HCT116 (cell line): ENCODE results near the gene OR51D1. TPM values are rescaled to one million over a fixed set of nuclear protein-coding genes. Genes with fewer than 3 reads are reported as not detected.

Source experiments
- ATAC-seq: fragments of 200-7000 bp; cut with Tn5 transposase; 2 replicates; pipeline ENCODE4 v1.9.1; 2020; ENCODE audit warnings: mild to moderate bottlenecking, moderate library complexity
- BruUV-seq: library from RNA; stranded (reverse); fragments of 400-500 nt; replicated peaks from 2 replicates; lab custom pipeline; 2021; lab: Mats Ljungman, UMichigan
- CTCF ChIA-PET: fragments of 300-600 bp; sonication (Branson Sonifier 250); formaldehyde crosslinking; loops from one replicate; lab custom pipeline; 2021; ENCODE audit warnings: antibody characterized with exemption; lab: Charles Lee
- POLR2A ChIA-PET: fragments of 300-600, 350-600 bp; sonication (Branson Sonifier 250); formaldehyde crosslinking; loops from one replicate; lab custom pipeline; 2021; ENCODE audit warnings: antibody characterized with exemption; lab: Charles Lee
- RAD21 ChIA-PET, 2 experiments: fragments of 300-600 bp; sonication (Branson Sonifier 250); formaldehyde crosslinking; loops; one replicate each; lab custom pipeline; 2023; ENCODE audit warnings: low total read pairs in 2 of 2; ENCODE audit not compliant: uncharacterized antibody in 2 of 2, unreplicated experiment in 2 of 2, low non-redundant PET in 1 of 2; lab: Charles Lee
- DNase-seq: peaks from one replicate; pipeline ENCODE4 v3.0.0-alpha.2; 2010; ENCODE audit warnings: low read depth, low spot score
- H2AFZ ChIP-seq: fragments of 200-600 bp; shearing (Covaris generic), sonication (generic); 2 replicates; pipeline ENCODE4 v1.6.1; 2017; ENCODE audit warnings: low read depth, mixed run types, mixed read lengths, antibody characterized with exemption, low read length; ENCODE audit not compliant: poor library complexity, severe bottlenecking
- H3K27ac ChIP-seq: 2 replicates; pipeline ENCODE4 v1.5.1; 2012; ENCODE audit warnings: low read depth, low read length
- H3K27me3 ChIP-seq: fragments of 200-600 bp; sonication (generic); 2 replicates; pipeline ENCODE4 v1.6.1; 2016; ENCODE audit warnings: mixed run types, low read length, mixed read lengths; ENCODE audit not compliant: insufficient read depth
- H3K36me3 ChIP-seq, 2 experiments: fragments of 200-500 bp in 1 of 2; fragments of 200-600 bp in 1 of 2; sonication (Bioruptor generic) in 1 of 2; sonication (generic) in 1 of 2; 2 replicates each; pipeline versions ENCODE4 v1.5.1 to v1.6.1; 2014 to 2016; ENCODE audit warnings: low read length in 2 of 2, inconsistent platforms in 1 of 2, mixed read lengths in 1 of 2, mixed run types in 1 of 2; ENCODE audit not compliant: insufficient read depth in 2 of 2, control insufficient read depth in 1 of 2
- H3K4me1 ChIP-seq, 2 experiments: fragments of 200-600 bp in 1 of 2; sonication (generic) in 1 of 2; 2 replicates each; pipeline versions ENCODE4 v1.5.1 to v1.6.1; 2012 to 2017; ENCODE audit warnings: low read length in 2 of 2, inconsistent platforms in 1 of 2, mild to moderate bottlenecking in 1 of 2, mixed read lengths in 1 of 2, mixed run types in 1 of 2, moderate library complexity in 1 of 2; ENCODE audit not compliant: insufficient read depth in 2 of 2, control insufficient read depth in 1 of 2
- H3K4me2 ChIP-seq: fragments of 200-600 bp; sonication (generic); 2 replicates; pipeline ENCODE4 v1.6.1; 2017; ENCODE audit warnings: mixed run types, low read length, mixed read lengths
- H3K4me3 ChIP-seq, 2 experiments: fragments of 200-600 bp in 1 of 2; sonication (generic) in 1 of 2; replicated peaks in 1 of 2; 2 replicates each; pipeline ENCODE4 v1.5.1; 2011 to 2016; ENCODE audit warnings: low read length in 2 of 2, control low read depth in 1 of 2, low read depth in 1 of 2, mild to moderate bottlenecking in 1 of 2, mixed read lengths in 1 of 2, mixed run types in 1 of 2
- H3K79me2 ChIP-seq: fragments of 200-600 bp; sonication (generic); 2 replicates; pipeline ENCODE4 v1.6.1; 2017; ENCODE audit warnings: mild to moderate bottlenecking, mixed run types, low read length, moderate library complexity, mixed read lengths; ENCODE audit not compliant: insufficient read depth
- H3K9ac ChIP-seq: fragments of 200-600 bp; sonication (generic); 2 replicates; pipeline ENCODE4 v1.6.1; 2016; ENCODE audit warnings: low read length, mixed read lengths
- H3K9me2 ChIP-seq: fragments of 200-600 bp; sonication (generic), shearing (Covaris generic); 2 replicates; pipeline ENCODE4 v1.6.1; 2017; ENCODE audit warnings: mixed run types, mild to moderate bottlenecking, moderate library complexity; ENCODE audit not compliant: insufficient read depth
- H3K9me3 ChIP-seq, 2 experiments: fragments of 200-500 bp in 1 of 2; fragments of 200-600 bp in 1 of 2; sonication (Bioruptor generic) in 1 of 2; sonication (generic) in 1 of 2; 2 replicates each; pipeline ENCODE4 v1.6.1; 2014 to 2017; ENCODE audit warnings: low read length in 2 of 2, mixed read lengths in 2 of 2, inconsistent platforms in 1 of 2, low read depth in 1 of 2, mild to moderate bottlenecking in 1 of 2, mixed run types in 1 of 2, moderate library complexity in 1 of 2; ENCODE audit not compliant: control insufficient read depth in 1 of 2, insufficient read depth in 1 of 2
- H4K20me1 ChIP-seq: fragments of 200-600 bp; sonication (generic), shearing (Covaris generic); 2 replicates; pipeline ENCODE4 v1.6.1; 2017; ENCODE audit warnings: mixed run types, mild to moderate bottlenecking, moderate library complexity; ENCODE audit not compliant: insufficient read depth
- ATF3 ChIP-seq: IDR thresholded peaks from 2 replicates; pipeline ENCODE4 v1.6.1; 2012
- CBX3 ChIP-seq: IDR thresholded peaks from 2 replicates; pipeline ENCODE4 v1.6.1; 2012; ENCODE audit warnings: low read depth
- CTCF ChIP-seq, 3 experiments: fragments of 200-600 bp in 1 of 3; sonication (generic) in 1 of 3; IDR thresholded peaks in 2 of 3; conservative IDR thresholded peaks in 1 of 3; 2 replicates each; pipeline ENCODE4 v1.5.1; 2012 to 2017; ENCODE audit warnings: low read depth in 2 of 3, low read length in 2 of 3, antibody characterized with exemption in 1 of 3, borderline replicate concordance in 1 of 3, control low read depth in 1 of 3, mild to moderate bottlenecking in 1 of 3, mixed read lengths in 1 of 3, mixed run types in 1 of 3, moderate library complexity in 1 of 3; ENCODE audit not compliant: insufficient read depth in 1 of 3
- EZH2 ChIP-seq: fragments of 200-600 bp; sonication (generic); IDR thresholded peaks from 2 replicates; pipeline ENCODE4 v1.6.1; 2017; ENCODE audit warnings: antibody characterized with exemption, mixed run types
- EZH2phosphoT487 ChIP-seq: fragments of 200-600 bp; IDR thresholded peaks from 2 replicates; pipeline ENCODE4 v1.6.1; 2018; ENCODE audit warnings: antibody characterized with exemption, borderline replicate concordance
- FOSL1 ChIP-seq: IDR thresholded peaks from 2 replicates; pipeline ENCODE4 v1.6.1; 2012; ENCODE audit warnings: low read depth
- JUND ChIP-seq: IDR thresholded peaks from 2 replicates; pipeline ENCODE4 v1.6.1; 2012
- MAX ChIP-seq: IDR thresholded peaks from 2 replicates; pipeline ENCODE4 v1.6.1; 2012
- POLR2AphosphoS5 ChIP-seq: IDR thresholded peaks from 2 replicates; pipeline ENCODE4 v1.6.1; 2011; ENCODE audit warnings: mild to moderate bottlenecking, low read depth, low read length, moderate library complexity
- REST ChIP-seq: IDR thresholded peaks from 2 replicates; pipeline ENCODE4 v1.6.1; 2012; ENCODE audit warnings: low read depth
- SIN3A ChIP-seq: IDR thresholded peaks from 2 replicates; pipeline ENCODE4 v1.6.1; 2012; ENCODE audit warnings: low read depth
- SRF ChIP-seq: IDR thresholded peaks from 2 replicates; pipeline ENCODE4 v1.6.1; 2012; ENCODE audit warnings: low read depth
- TCF7L2 ChIP-seq: IDR thresholded peaks from 2 replicates; pipeline ENCODE4 v1.7.0; 2011; ENCODE audit warnings: borderline replicate concordance, inconsistent platforms; ENCODE audit not compliant: insufficient read depth, insufficient read length; ENCODE audit errors: extremely low read depth
- YY1 ChIP-seq: IDR thresholded peaks from 2 replicates; pipeline ENCODE4 v1.6.1; 2011; ENCODE audit warnings: low read length, low read depth, moderate library complexity, mild to moderate bottlenecking; ENCODE audit not compliant: insufficient replicate concordance; ENCODE audit errors: extremely low read depth
- ZNF274 ChIP-seq: fragments of 200-500 bp; sonication (Bioruptor generic); IDR thresholded peaks from 2 replicates; pipeline ENCODE4 v1.6.1; 2014; ENCODE audit warnings: mild to moderate bottlenecking, low read depth, low read length, inconsistent platforms
- intact Hi-C: fragments of 100-400 bp; cut with micrococcal nuclease; formaldehyde crosslinking; loops from 2 replicates; pipeline ENCODE4 v1.10.0; 2022
- total RNA-seq: library from RNA; stranded (reverse); gene quantifications from one replicate; pipeline ENCODE4 v1.2.1, GENCODE V29; 2021; ENCODE audit not compliant: unreplicated experiment

The OR51D1 gene
- total RNA-seq, 1 experiment from 2014 or later = not detected

GRCh38 chr11:4645974-4646373 lies 8.7 kb downstream of the OR51D1 start:
- no peak overlapping the region for H2AFZ ChIP-seq
- DNase-seq (no peak), ATAC-seq (no peak)
- ChIA-PET RAD21 (no interaction called here), POLR2A (no interaction called here), CTCF (interaction anchor here (1.7 kb wide), 1 partner anchor 9 kb away, joined by 5 read pairs; the partner anchor contains the start of gene OR51D1)
- H3K9ac ChIP-seq = no peak overlapping the region
- no peaks in the 10 kb centered on the region for H3K79me2 ChIP-seq
- H3K36me3 ChIP-seq = no peaks in the 10 kb centered on the region
- peaks cover 77% of the 10 kb centered on the region for H3K27me3 ChIP-seq
- no TSS peak for BruUV-seq
- no peaks in the 10 kb centered on the region for H4K20me1 ChIP-seq
- no peak overlapping the region for H3K4me3 ChIP-seq
- H3K27ac ChIP-seq = no peak overlapping the region
- H3K9me3 ChIP-seq = no peaks in the 10 kb centered on the region
- TF ChIP-seq FOSL1 = no peak
- no peak for TF ChIP-seq MAX
- TF ChIP-seq TCF7L2 = no peak
- no peak for TF ChIP-seq YY1
- TF ChIP-seq CTCF (IDR thresholded peaks at IDR 0.05 in 2 of 3, conservative IDR thresholded peaks at IDR 0.05 in 1 of 3; ENCODE audit: borderline replicate concordance in 1 of 3, insufficient read depth in 1 of 3, low read depth in 2 of 3, low read length in 2 of 3) = no peak
- TF ChIP-seq EZH2phosphoT487 = no peak
- TF ChIP-seq SRF = no peak
- no peak for TF ChIP-seq POLR2AphosphoS5
- no peak for TF ChIP-seq CBX3
- TF ChIP-seq SIN3A = no peak
- TF ChIP-seq ATF3 = no peak
- TF ChIP-seq REST = no peak
- TF ChIP-seq ZNF274 = no peak
- TF ChIP-seq EZH2 = no peak
- no peak for TF ChIP-seq JUND
- intact Hi-C loops = no loop called here
- no peak overlapping the region for H3K4me2 ChIP-seq
- H3K9me2 ChIP-seq = no peaks in the 10 kb centered on the region
- H3K4me1 ChIP-seq = no peaks in the 10 kb centered on the region
